Measurements from ENCODE around the gene PLXNB1.

Gene PLXNB1

DNA sequence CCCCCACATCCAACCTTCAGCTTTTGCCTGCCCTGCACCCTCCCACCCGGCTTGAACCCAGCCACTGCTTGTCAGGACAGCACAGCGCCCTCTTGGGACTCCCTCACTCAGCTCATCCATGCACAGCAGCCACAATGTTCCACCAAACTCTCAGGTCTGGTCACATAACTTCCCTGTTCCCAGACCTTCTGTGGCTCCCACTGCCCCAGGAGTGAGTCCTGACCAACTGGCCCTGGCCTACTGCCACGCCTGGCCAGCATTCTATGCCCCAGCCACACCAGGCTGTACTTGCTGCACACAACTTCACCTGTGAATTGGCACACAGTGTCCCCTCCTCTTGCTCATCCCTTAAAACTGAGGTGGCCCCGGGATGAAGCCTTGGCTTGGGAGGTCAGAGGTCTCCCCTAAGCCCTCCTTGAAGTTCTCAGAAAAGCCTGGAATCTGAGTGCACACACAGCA is 21.0 kb downstream of the PLXNB1 start:
- H3K4me3 ChIP-seq (replicated peaks; ENCODE audit: insufficient read depth, low read length): no peak overlapping the region
- H3K27me3 ChIP-seq (ENCODE audit: insufficient read depth, poor library complexity, severe bottlenecking): no peaks in the 10 kb centered on the region
- H3K27ac ChIP-seq (replicated peaks): no peak overlapping the region
- no peak for DNase-seq (ENCODE audit: low read depth in 1 of 2, low spot score in 1 of 2)
- TF ChIP-seq GABPA (IDR thresholded peaks at IDR 0.05; ENCODE audit: low read depth): no peak
- TF ChIP-seq POLR2AphosphoS5 (IDR thresholded peaks at IDR 0.05; ENCODE audit: low read depth): no peak
- TF ChIP-seq, protein P1, sequence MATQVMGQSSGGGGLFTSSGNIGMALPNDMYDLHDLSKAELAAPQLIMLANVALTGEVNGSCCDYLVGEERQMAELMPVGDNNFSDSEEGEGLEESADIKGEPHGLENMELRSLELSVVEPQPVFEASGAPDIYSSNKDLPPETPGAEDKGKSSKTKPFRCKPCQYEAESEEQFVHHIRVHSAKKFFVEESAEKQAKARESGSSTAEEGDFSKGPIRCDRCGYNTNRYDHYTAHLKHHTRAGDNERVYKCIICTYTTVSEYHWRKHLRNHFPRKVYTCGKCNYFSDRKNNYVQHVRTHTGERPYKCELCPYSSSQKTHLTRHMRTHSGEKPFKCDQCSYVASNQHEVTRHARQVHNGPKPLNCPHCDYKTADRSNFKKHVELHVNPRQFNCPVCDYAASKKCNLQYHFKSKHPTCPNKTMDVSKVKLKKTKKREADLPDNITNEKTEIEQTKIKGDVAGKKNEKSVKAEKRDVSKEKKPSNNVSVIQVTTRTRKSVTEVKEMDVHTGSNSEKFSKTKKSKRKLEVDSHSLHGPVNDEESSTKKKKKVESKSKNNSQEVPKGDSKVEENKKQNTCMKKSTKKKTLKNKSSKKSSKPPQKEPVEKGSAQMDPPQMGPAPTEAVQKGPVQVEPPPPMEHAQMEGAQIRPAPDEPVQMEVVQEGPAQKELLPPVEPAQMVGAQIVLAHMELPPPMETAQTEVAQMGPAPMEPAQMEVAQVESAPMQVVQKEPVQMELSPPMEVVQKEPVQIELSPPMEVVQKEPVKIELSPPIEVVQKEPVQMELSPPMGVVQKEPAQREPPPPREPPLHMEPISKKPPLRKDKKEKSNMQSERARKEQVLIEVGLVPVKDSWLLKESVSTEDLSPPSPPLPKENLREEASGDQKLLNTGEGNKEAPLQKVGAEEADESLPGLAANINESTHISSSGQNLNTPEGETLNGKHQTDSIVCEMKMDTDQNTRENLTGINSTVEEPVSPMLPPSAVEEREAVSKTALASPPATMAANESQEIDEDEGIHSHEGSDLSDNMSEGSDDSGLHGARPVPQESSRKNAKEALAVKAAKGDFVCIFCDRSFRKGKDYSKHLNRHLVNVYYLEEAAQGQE (IDR thresholded peaks at IDR 0.05; ENCODE audit: insufficient replicate concordance, low read depth): no peak
- TF ChIP-seq SPI1 (IDR thresholded peaks at IDR 0.05; ENCODE audit: borderline replicate concordance, low read depth): no peak
- TF ChIP-seq, protein P2, sequence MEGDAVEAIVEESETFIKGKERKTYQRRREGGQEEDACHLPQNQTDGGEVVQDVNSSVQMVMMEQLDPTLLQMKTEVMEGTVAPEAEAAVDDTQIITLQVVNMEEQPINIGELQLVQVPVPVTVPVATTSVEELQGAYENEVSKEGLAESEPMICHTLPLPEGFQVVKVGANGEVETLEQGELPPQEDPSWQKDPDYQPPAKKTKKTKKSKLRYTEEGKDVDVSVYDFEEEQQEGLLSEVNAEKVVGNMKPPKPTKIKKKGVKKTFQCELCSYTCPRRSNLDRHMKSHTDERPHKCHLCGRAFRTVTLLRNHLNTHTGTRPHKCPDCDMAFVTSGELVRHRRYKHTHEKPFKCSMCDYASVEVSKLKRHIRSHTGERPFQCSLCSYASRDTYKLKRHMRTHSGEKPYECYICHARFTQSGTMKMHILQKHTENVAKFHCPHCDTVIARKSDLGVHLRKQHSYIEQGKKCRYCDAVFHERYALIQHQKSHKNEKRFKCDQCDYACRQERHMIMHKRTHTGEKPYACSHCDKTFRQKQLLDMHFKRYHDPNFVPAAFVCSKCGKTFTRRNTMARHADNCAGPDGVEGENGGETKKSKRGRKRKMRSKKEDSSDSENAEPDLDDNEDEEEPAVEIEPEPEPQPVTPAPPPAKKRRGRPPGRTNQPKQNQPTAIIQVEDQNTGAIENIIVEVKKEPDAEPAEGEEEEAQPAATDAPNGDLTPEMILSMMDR (IDR thresholded peaks at IDR 0.05; ENCODE audit: insufficient read depth, low read length): peak; percentile 3

DNA sequence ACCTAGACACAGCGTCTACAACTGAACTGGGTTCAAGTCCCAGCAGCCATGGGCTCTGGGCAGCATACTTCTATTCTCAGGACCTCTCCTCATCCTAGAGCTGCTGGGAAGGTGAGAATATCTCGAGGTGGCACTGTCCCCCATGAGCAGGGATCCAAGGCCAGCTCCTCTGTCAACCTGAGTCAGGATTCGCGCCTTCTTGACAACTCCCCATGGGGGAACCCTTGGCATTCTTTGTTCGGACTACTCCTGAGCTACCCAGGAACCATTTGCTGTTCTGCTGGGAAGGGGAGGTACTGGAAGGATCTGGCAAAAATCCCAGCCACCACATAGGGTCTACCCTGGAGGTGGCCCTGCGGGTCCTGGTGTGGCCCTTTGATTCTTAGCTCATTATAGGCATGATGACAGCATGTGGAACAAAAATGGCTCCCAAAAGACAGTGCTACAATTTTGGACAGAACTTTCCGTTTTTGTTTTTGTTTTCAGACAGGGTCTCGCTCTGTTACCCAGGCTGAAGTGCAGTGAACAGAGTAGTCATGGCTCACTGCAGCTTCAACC is 22.3 kb downstream of the PLXNB1 start:
- no peak for DNase-seq (ENCODE audit: low read depth in 1 of 2, low spot score in 1 of 2)
- no peak for TF ChIP-seq GABPA (IDR thresholded peaks at IDR 0.05; ENCODE audit: low read depth)
- TF ChIP-seq, protein P1 (IDR thresholded peaks at IDR 0.05; ENCODE audit: insufficient replicate concordance, low read depth): no peak
- TF ChIP-seq, protein P2 (IDR thresholded peaks at IDR 0.05; ENCODE audit: insufficient read depth, low read length): no peak
- no peak for TF ChIP-seq SPI1 (IDR thresholded peaks at IDR 0.05; ENCODE audit: borderline replicate concordance, low read depth)
- TF ChIP-seq POLR2AphosphoS5 (IDR thresholded peaks at IDR 0.05; ENCODE audit: low read depth): no peak
- Histone ChIP-seq H3K27ac (replicated peaks) (no peak overlapping the region), H3K4me3 (replicated peaks; ENCODE audit: insufficient read depth, low read length) (no peak overlapping the region), H3K27me3 (ENCODE audit: insufficient read depth, poor library complexity, severe bottlenecking) (no peaks in the 10 kb centered on the region)

DNA sequence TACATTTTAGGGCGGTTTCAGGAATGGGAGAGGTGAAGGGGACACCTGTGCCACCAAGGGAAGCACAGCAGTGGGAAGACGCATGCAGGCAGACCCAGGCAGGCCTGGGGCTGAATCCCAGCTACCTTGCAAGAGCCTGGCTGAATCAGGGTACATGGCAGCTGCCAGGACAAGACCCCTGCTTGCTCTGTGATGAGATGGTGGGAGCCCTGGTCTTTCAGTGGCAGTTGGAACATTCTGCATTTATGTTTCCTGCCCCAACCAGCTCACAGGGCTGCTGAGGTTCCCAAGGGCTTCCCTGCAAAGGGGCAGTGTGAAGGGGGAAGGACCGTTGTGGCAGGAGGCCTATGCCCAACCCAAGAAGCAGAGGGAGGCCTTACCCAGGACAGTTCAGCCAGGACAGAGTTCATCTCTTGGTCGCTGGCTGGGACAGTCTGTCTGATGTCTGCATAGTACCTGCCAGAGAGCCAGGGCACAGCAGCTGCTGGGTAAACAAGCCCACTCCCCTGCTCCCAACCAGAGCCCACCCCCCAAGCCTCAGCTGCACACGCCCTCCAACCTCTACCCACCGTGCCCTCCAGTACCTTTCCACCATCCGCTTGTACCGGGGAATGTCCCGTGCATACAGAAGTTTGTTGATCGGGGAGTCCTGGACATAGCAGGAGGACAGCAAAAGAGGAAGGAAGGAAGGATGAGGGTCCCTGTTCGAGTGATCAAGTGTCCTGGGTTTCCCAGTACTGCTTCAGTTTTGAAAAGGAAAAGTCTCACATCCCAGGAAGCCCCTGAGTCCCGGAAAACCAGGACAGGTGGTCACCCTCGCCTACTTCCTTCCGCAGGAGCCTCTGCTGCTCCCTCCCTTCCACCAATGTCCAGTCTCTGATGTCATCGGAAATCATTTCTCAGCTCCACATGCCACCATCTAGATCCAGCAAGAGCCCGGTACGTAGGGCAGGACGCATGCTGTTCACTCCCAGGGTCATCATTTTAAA is 23.1 kb downstream of the PLXNB1 start:
- Histone ChIP-seq H3K27ac (replicated peaks) (no peak overlapping the region), H3K4me3 (replicated peaks; ENCODE audit: insufficient read depth, low read length) (no peak overlapping the region), H3K27me3 (ENCODE audit: insufficient read depth, poor library complexity, severe bottlenecking) (no peaks in the 10 kb centered on the region)
- TF ChIP-seq, protein P1 (IDR thresholded peaks at IDR 0.05; ENCODE audit: insufficient replicate concordance, low read depth): no peak
- TF ChIP-seq POLR2AphosphoS5 (IDR thresholded peaks at IDR 0.05; ENCODE audit: low read depth): no peak
- TF ChIP-seq, protein P2 (IDR thresholded peaks at IDR 0.05; ENCODE audit: insufficient read depth, low read length): no peak
- no peak for TF ChIP-seq SPI1 (IDR thresholded peaks at IDR 0.05; ENCODE audit: borderline replicate concordance, low read depth)
- no peak for TF ChIP-seq GABPA (IDR thresholded peaks at IDR 0.05; ENCODE audit: low read depth)
- DNase-seq (ENCODE audit: low read depth in 1 of 2, low spot score in 1 of 2): no peak

Data from HL-60 (cell line).